Measurements from ENCODE around the gene DNAJB2.

GRCh38 chr2:219289537-219290361 lies 10.6 kb downstream of the DNAJB2 start:
- TF ChIP-seq POLR2AphosphoS5 (IDR thresholded peaks at IDR 0.05) (peak in 3 of 4 donors; percentile 20 to 70 (median 55)), CTCF (IDR thresholded peaks at IDR 0.05) (no peak), POLR2A (IDR thresholded peaks at IDR 0.05) (no peak)

Data from sigmoid colon (tissue), 4 donors.